Skeletal muscle cell (primary cell): ENCODE results near the gene SLC6A8.
"Not testable (repeated sequence)": the region's sequence is repeated elsewhere in the genome, so short reads cannot be mapped to it uniquely, and the experiment has no call there.

Experiments
- DNase-seq: peaks from one replicate; pipeline ENCODE4 v3.0.0-alpha.2; 2010; ENCODE audit warnings: low read depth
- H3K4me3 ChIP-seq: 2 replicates; pipeline ENCODE4 v1.5.1; 2011; ENCODE audit warnings: low read depth, mild to moderate bottlenecking, control low read depth, low read length, moderate library complexity

The SLC6A8 gene

GRCh38 chrX:153670748-153671588, 16.8 kb upstream of the SLC6A8 start:
- H3K4me3 ChIP-seq = no peak overlapping the region
- no peak for DNase-seq

GRCh38 chrX:153671589-153672530, 15.9 kb upstream of the SLC6A8 start:
- no peak for DNase-seq

GRCh38 chrX:153672531-153673427, 14.9 kb upstream of the SLC6A8 start:
- no peak for DNase-seq

More at GRCh38 chrX:153671589-153672530, 15.9 kb upstream of the SLC6A8 start:
- H3K4me3 ChIP-seq = no peak overlapping the region

GRCh38 chrX:153673428-153674218, 14.1 kb upstream of the SLC6A8 start, which contains the start of gene PNCK:
PNCK (minus strand) TSS chrX:153673813; CDS start chrX:153673076, 737 bp downstream.
- H3K4me3 ChIP-seq = no peak within 1 kb of the TSS
- no peak for DNase-seq

More at GRCh38 chrX:153672531-153673427, 14.9 kb upstream of the SLC6A8 start:
- no peak overlapping the region for H3K4me3 ChIP-seq

GRCh38 chrX:153674219-153674851, 13.4 kb upstream of the SLC6A8 start:
- DNase-seq = no peak

GRCh38 chrX:153681175-153681574, 6.6 kb upstream of the SLC6A8 start:
- no peak for DNase-seq
- no peak overlapping the region for H3K4me3 ChIP-seq

More at GRCh38 chrX:153674219-153674851, 13.4 kb upstream of the SLC6A8 start:
- H3K4me3 ChIP-seq = no peak overlapping the region

GRCh38 chrX:153683486-153683885, 4.2 kb upstream of the SLC6A8 start:
- DNase-seq = not testable (repeated sequence)

GRCh38 chrX:153684467-153685155, 3.1 kb upstream of the SLC6A8 start:
- DNase-seq = no peak
- no peak overlapping the region for H3K4me3 ChIP-seq

More at GRCh38 chrX:153683486-153683885, 4.2 kb upstream of the SLC6A8 start:
- not testable (repeated sequence) for H3K4me3 ChIP-seq

GRCh38 chrX:153685156-153685536, 2.6 kb upstream of the SLC6A8 start:
- H3K4me3 ChIP-seq = no peak overlapping the region
- no peak for DNase-seq

GRCh38 chrX:153685751-153686696, 1.7 kb upstream of the SLC6A8 start:
- DNase-seq = no peak
- no peak overlapping the region for H3K4me3 ChIP-seq

- H3K4me3 ChIP-seq = no peak overlapping the region
- DNase-seq = no peak
These were observed 1.0 kb upstream of the SLC6A8 start for GRCh38 chrX:153686711-153687110.

GRCh38 chrX:153688071-153688470, 345 bp downstream of the SLC6A8 start:
- no peak overlapping the region for H3K4me3 ChIP-seq
- DNase-seq = no peak

GRCh38 chrX:153688506-153688905, 780 bp downstream of the SLC6A8 start:
- no peak for DNase-seq
- peak overlapping the region; percentile 48 for H3K4me3 ChIP-seq

- DNase-seq = no peak
- H3K4me3 ChIP-seq = peak overlapping the region; percentile 48
These were observed 1.3 kb downstream of the SLC6A8 start for GRCh38 chrX:153688911-153689590.

- H3K4me3 ChIP-seq = peak overlapping the region; percentile 40
These were observed 2.1 kb downstream of the SLC6A8 start for GRCh38 chrX:153689654-153690465.

More at GRCh38 chrX:153689654-153690465, 2.1 kb downstream of the SLC6A8 start:
- DNase-seq = no peak
